BLaER1 (cell line): ENCODE data around the gene TUBGCP5.
"Not testable (repeated sequence)": the region's sequence is repeated elsewhere in the genome, so short reads cannot be mapped to it uniquely, and the experiment has no call there.

Experiments
- H3K27ac ChIP-seq: shearing (Covaris generic); formaldehyde crosslinking; 2 replicates; pipeline ENCODE4 v1.8.1; 2022
- H3K27me3 ChIP-seq: shearing (Covaris generic); formaldehyde crosslinking; 2 replicates; pipeline ENCODE4 v1.8.1; 2022
- H3K36me3 ChIP-seq: shearing (Covaris generic); formaldehyde crosslinking; 2 replicates; pipeline ENCODE4 v1.8.1; 2022
- H3K4me1 ChIP-seq: shearing (Covaris generic); formaldehyde crosslinking; 2 replicates; pipeline ENCODE4 v1.8.1; 2022
- H3K4me2 ChIP-seq: shearing (Covaris generic); formaldehyde crosslinking; 2 replicates; pipeline ENCODE4 v1.8.1; 2022
- H3K4me3 ChIP-seq: shearing (Covaris generic); formaldehyde crosslinking; 2 replicates; pipeline ENCODE4 v1.8.1; 2022
- H3K9ac ChIP-seq: shearing (Covaris generic); formaldehyde crosslinking; 2 replicates; pipeline ENCODE4 v1.8.1; 2022
- H3K9me3 ChIP-seq: shearing (Covaris generic); formaldehyde crosslinking; 2 replicates; pipeline ENCODE4 v1.8.1; 2022
- H4K20me1 ChIP-seq: shearing (Covaris generic); formaldehyde crosslinking; 2 replicates; pipeline ENCODE4 v1.8.1; 2022
- Cebpa-rat ChIP-seq: shearing (Covaris generic); IDR thresholded peaks from 2 replicates; pipeline ENCODE4 v1.8.1; 2022

Gene TUBGCP5

DNA sequence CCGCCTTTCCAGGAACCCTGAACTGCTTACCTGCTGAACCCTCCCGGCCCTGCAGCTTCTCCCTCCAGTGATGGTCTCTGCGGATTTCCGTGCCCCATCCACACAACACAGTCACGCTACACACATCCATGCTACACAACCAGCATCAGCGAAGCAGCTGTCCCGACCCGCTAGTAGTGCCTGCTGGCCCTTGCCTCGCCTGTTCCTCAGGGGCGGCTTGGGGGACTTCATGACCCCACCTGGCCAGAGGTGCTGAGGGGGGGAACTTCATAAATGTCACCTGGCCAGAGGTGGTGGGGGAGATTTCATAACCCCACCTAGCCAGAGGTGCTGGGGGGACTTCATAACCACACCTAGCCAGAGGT is 530 bp upstream of the TUBGCP5 start:
- Histone ChIP-seq H3K27me3 (no peaks in the 10 kb centered on the region), H3K4me3 (peak overlapping the region; percentile 81), H3K4me2 (peak overlapping the region; percentile 89), H3K4me1 (peaks cover 17% of the 10 kb centered on the region), H3K9ac (peak overlapping the region; percentile 94), H3K36me3 (peaks cover 17% of the 10 kb centered on the region), H3K27ac (peak overlapping the region; percentile 92), H4K20me1 (no peaks in the 10 kb centered on the region), H3K9me3 (peaks cover 3% of the 10 kb centered on the region; the same call in 1 of the 2 replicates)
- TF ChIP-seq Cebpa-rat, result no peak

DNA sequence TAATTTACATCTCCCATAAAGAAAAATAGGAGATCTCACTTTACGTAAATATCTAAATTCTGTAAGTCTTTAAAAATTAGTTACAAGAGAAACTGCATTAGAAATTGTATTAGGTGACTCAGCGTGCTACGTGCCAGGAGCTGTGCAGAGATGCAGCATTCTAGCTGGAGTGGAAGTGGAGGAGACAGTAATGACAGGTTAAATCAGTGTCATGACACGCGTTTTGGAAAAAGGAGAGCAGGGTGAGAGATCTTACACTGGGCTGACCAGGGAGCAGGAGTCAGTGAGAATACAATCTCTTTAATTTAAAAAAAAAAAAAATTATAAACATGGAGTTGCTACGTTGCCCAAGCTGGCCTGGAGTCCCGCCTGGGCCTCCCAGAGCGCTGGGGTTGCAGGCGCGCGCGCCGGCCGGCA is 635 bp downstream of the TUBGCP5 start:
- Histone ChIP-seq H3K9me3 (peaks cover 2% of the 10 kb centered on the region; the same call in 1 of the 2 replicates), H3K27ac (peak overlapping the region; percentile 92)
- no peak for TF ChIP-seq Cebpa-rat

DNA sequence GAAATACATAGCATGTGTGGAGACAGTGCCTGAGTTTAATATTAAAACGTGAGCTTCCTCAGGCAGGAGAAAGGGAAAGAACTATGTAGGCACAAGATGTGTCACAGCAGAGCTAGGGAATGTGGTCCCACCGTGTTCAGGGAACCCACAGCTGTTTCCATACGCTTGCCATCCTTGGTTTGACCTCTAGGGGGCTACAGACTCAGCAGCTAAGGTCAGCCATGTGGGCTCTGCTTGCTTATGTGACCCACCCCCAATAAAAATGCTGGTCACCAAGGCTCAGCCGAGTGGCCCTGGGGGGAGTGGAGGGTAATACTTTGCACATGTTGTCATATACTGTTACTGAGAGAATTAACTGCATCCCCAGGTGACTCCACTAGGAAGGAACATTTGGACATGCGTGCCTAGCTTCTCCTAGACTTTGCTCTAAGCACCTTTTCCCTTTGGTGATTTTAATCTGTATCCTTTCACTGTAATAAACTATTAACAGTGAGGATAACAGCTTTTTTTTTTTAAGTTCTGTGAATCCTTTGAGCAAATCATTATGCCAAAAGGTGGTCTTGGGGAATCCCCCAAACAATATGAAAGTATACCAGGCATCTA is 3.3 kb downstream of the TUBGCP5 start:
- Histone ChIP-seq H3K36me3 (peaks cover 54% of the 10 kb centered on the region), H3K4me1 (peaks cover 17% of the 10 kb centered on the region), H3K9ac (no peak overlapping the region), H3K27ac (no peak overlapping the region), H3K4me2 (no peak overlapping the region), H3K27me3 (no peaks in the 10 kb centered on the region), H4K20me1 (no peaks in the 10 kb centered on the region), H3K9me3 (no peaks in the 10 kb centered on the region), H3K4me3 (no peak overlapping the region)
- no peak for TF ChIP-seq Cebpa-rat

More for the DNA sequence above, 635 bp downstream of the TUBGCP5 start:
- no peaks in the 10 kb centered on the region for H4K20me1 ChIP-seq
- H3K36me3 ChIP-seq, result peaks cover 29% of the 10 kb centered on the region
- peak overlapping the region; percentile 94 for H3K9ac ChIP-seq
- H3K4me3 ChIP-seq, result peak overlapping the region; percentile 81
- H3K4me1 ChIP-seq, result peaks cover 17% of the 10 kb centered on the region
- no peaks in the 10 kb centered on the region for H3K27me3 ChIP-seq
- peak overlapping the region; percentile 80 for H3K4me2 ChIP-seq

DNA sequence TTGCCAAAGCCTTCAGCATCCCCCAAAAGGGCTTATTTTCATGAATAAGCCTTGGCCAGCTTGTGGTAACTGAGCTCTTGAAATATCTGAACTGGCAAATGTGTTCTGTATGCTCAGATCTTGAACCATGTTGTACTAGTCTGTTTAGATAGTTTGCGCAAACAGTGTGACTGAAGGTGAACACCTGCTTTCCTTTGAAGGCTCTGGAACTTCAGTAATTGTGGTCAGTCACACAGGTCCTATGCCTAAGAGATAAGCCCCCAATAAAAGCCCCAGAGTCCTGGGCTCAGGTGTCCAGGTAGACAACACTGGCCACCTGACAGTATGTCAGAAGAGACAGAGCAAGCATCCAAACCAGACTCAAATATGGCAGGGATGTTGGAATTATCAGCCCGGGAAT is 5.4 kb downstream of the TUBGCP5 start:
- Histone ChIP-seq H4K20me1 (no peaks in the 10 kb centered on the region), H3K27ac (no peak overlapping the region), H3K4me2 (no peak overlapping the region), H3K27me3 (no peaks in the 10 kb centered on the region), H3K9me3 (no peaks in the 10 kb centered on the region), H3K36me3 (peaks cover 74% of the 10 kb centered on the region), H3K4me1 (peaks cover 12% of the 10 kb centered on the region), H3K4me3 (no peak overlapping the region), H3K9ac (no peak overlapping the region)
- TF ChIP-seq Cebpa-rat, result no peak

DNA sequence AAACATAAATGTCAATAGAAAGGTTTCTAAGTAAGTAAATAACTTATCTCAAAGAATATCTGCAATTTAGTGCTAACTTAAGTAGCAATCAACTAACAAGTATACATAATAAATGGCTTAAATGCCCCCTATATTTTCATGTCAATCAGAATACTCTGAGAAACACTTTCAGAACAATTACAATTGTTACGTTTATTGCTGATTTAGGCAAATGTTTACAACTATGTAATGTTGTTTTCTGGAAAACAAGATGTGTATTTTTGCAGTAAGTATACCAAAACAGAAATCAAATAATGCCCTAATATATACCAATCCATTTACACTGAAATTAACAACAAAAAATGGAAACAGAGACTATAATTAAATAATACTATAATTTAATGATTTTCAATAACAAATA is 13.2 kb downstream of the TUBGCP5 start:
- no peak overlapping the region for H3K4me2 ChIP-seq
- no peaks in the 10 kb centered on the region for H4K20me1 ChIP-seq
- H3K9me3 ChIP-seq, result no peaks in the 10 kb centered on the region
- H3K27me3 ChIP-seq, result no peaks in the 10 kb centered on the region
- H3K4me1 ChIP-seq, result no peaks in the 10 kb centered on the region
- H3K36me3 ChIP-seq, result peaks cover 93% of the 10 kb centered on the region
- H3K9ac ChIP-seq, result no peak overlapping the region
- no peak overlapping the region for H3K4me3 ChIP-seq
- TF ChIP-seq Cebpa-rat, result no peak
- H3K27ac ChIP-seq, result no peak overlapping the region

DNA sequence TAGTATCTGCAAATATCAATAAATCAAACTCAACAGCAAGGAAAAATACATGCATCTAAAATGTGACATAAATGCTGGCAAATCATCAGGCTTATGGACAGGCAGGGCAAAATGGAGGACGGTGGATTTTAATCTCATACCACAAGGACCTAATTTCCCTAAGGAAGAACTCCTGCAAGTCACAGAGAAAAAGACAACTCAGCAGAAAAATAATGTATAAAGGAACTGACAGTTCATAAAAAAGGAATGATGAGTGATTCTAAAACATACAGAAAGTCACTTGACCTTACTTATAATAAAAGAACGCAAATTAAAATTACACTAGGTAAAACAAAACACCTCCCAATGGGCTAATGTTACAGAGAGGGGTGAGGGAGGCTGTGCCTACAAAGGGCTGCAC is 17.2 kb downstream of the TUBGCP5 start:
- Histone ChIP-seq H4K20me1 (no peaks in the 10 kb centered on the region), H3K4me1 (no peaks in the 10 kb centered on the region), H3K4me3 (no peak overlapping the region), H3K27ac (no peak overlapping the region), H3K9ac (no peak overlapping the region), H3K9me3 (no peaks in the 10 kb centered on the region), H3K4me2 (no peak overlapping the region), H3K27me3 (no peaks in the 10 kb centered on the region), H3K36me3 (peaks cover 94% of the 10 kb centered on the region)
- TF ChIP-seq Cebpa-rat, result no peak

DNA sequence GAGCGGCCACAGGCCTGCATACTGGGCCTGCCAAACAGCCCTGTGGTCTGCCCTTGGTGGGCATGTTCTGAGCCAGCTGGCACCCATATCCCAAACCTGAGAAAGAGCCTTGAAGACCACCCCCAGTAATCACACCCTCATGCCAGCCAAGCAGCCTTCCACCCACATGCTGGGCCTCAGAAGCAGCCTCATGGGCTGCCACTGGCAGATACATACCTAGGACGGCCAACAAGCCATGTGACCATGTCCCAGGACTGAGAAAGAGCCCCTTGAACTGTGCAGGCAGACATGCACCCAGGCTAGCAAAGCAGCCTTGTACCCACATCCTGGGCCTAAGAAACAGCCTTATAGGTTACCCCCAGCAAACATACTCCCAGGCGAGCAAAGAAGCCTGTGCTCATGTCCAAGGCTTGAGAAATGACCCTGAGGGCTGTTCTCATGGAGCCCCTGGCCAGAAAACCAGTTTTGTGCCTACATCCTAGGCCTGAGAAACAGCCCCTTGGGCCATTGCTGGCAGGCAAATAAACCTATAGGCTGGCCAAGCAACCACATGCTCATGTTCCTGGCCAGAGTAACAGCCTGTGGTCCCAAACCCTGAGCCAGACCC is 24.9 kb downstream of the TUBGCP5 start:
- Histone ChIP-seq H3K4me3 (no peak overlapping the region), H3K27ac (no peak overlapping the region), H4K20me1 (peaks cover 7% of the 10 kb centered on the region; the same call in 1 of the 2 replicates), H3K4me1 (no peaks in the 10 kb centered on the region), H3K9ac (no peak overlapping the region), H3K4me2 (no peak overlapping the region), H3K27me3 (no peaks in the 10 kb centered on the region), H3K36me3 (peaks cover 92% of the 10 kb centered on the region), H3K9me3 (no peaks in the 10 kb centered on the region)
- no peak for TF ChIP-seq Cebpa-rat

DNA sequence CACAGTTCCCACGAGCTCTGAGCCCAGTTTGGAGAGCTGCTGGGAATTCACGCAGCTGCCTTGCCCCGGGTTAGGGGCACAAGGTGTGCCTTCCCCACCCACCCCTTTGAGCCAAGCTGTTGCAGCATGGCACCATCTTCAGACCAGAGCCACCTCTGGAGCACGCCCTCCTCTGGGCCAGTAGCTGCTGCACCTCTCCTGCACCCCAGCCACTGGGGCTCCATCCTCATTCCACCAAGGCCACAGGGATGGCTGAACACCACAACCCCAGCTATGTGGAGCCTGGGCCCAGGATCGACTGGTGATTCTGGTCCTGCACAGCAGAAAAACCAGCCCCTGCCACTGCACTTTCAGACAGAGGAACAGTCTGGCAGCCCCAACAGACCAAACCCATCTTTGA is 25.7 kb downstream of the TUBGCP5 start:
- peaks cover 90% of the 10 kb centered on the region for H3K36me3 ChIP-seq
- no peaks in the 10 kb centered on the region for H3K27me3 ChIP-seq
- H3K4me1 ChIP-seq, result no peaks in the 10 kb centered on the region
- H3K27ac ChIP-seq, result no peak overlapping the region
- H4K20me1 ChIP-seq, result peaks cover 7% of the 10 kb centered on the region; the same call in 1 of the 2 replicates
- H3K9ac ChIP-seq, result no peak overlapping the region
- no peak overlapping the region for H3K4me3 ChIP-seq
- no peaks in the 10 kb centered on the region for H3K9me3 ChIP-seq
- TF ChIP-seq Cebpa-rat, result no peak
- H3K4me2 ChIP-seq, result no peak overlapping the region

DNA sequence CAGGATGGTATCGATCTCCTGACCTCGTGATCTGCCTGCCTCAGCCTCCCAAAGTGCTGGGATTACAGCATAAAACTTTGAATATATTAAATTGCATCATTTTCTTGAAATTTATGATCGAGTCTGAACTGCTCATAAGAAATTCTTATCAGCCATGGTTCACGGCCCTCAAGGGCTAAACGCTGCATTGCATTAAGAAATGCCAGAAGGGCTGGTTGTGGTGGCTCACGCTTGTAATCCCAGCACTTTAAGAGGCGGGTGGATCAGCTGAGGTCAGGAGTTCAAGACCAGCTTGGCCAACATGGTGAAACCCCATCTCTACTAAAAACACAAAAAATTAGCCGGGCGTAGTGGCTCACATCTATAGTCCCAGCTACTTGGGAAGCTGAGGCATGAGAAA is 26.8 kb downstream of the TUBGCP5 start:
- not testable (repeated sequence) for H3K27me3 ChIP-seq, H3K9me3 ChIP-seq, H4K20me1 ChIP-seq, H3K4me3 ChIP-seq, H3K9ac ChIP-seq, H3K4me2 ChIP-seq, H3K4me1 ChIP-seq, H3K27ac ChIP-seq
- peaks cover 92% of the 10 kb centered on the region for H3K36me3 ChIP-seq

DNA sequence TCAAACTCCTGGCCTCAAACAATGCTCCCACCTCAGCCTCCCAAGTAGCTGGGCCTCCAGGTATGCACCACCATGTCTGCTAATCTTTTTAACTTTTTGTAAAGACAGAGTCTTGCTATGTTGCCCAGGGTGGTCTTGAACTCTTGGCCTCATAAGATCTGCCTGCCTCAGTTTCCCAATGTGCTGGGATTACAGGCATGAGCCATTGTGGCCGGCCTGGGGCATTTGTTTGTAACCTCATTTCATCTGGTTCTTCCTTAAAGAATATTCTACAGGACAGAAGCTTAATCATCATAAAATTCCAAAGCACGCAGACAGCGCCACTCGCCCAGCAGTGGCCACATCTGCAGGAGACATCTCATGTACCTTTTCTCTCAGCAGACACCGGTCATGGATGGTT is 35.6 kb downstream of the TUBGCP5 start:
- H3K9ac ChIP-seq, result no peak overlapping the region
- no peak overlapping the region for H3K27ac ChIP-seq
- no peak overlapping the region for H3K4me2 ChIP-seq
- no peaks in the 10 kb centered on the region for H4K20me1 ChIP-seq
- no peak for TF ChIP-seq Cebpa-rat
- H3K4me1 ChIP-seq, result no peaks in the 10 kb centered on the region
- H3K36me3 ChIP-seq, result peaks cover 89% of the 10 kb centered on the region
- H3K27me3 ChIP-seq, result no peaks in the 10 kb centered on the region
- H3K4me3 ChIP-seq, result no peak overlapping the region
- no peaks in the 10 kb centered on the region for H3K9me3 ChIP-seq
